GM12872 (cell line): ENCODE results near the gene ZFAND6.

ENCODE experiments used
- CTCF ChIP-seq: IDR thresholded peaks from 3 replicates; pipeline ENCODE4 v1.5.1; 2011; ENCODE audit warnings: low read depth, mild to moderate bottlenecking, low read length, moderate library complexity; ENCODE audit not compliant: insufficient read depth

ZFAND6 gene

GRCh38 chr15:80173022-80173759 is 113.7 kb downstream of the ZFAND6 start:
- peak; percentile 86 for TF ChIP-seq CTCF

- TF ChIP-seq CTCF = no peak
Observed at GRCh38 chr15:80174017-80174746, 114.7 kb downstream of the ZFAND6 start.

GRCh38 chr15:80175436-80175835 is 116.0 kb downstream of the ZFAND6 start:
- no peak for TF ChIP-seq CTCF

- TF ChIP-seq CTCF = no peak
Observed at GRCh38 chr15:80176443-80176842, 117.0 kb downstream of the ZFAND6 start.

- TF ChIP-seq CTCF = no peak
Observed at GRCh38 chr15:80177156-80177555, 117.7 kb downstream of the ZFAND6 start.

GRCh38 chr15:80179025-80179759 is 119.7 kb downstream of the ZFAND6 start:
- TF ChIP-seq CTCF = no peak

- TF ChIP-seq CTCF = no peak
Observed at GRCh38 chr15:80179935-80180334, 120.5 kb downstream of the ZFAND6 start.
